Measurements from ENCODE around the gene ODF4.
"Not testable (repeated sequence)": the region's sequence is repeated elsewhere in the genome, so short reads cannot be mapped to it uniquely, and the experiment has no call there.

Gene ODF4

GRCh38 chr17:8371786-8372185 lies 32.1 kb downstream of the ODF4 start:
- no peak for DNase-seq

- DNase-seq, result no peak
Measured at GRCh38 chr17:8372422-8372821, 32.8 kb downstream of the ODF4 start.

GRCh38 chr17:8373856-8374255 lies 34.2 kb downstream of the ODF4 start:
- not testable (repeated sequence) for DNase-seq

DNA sequence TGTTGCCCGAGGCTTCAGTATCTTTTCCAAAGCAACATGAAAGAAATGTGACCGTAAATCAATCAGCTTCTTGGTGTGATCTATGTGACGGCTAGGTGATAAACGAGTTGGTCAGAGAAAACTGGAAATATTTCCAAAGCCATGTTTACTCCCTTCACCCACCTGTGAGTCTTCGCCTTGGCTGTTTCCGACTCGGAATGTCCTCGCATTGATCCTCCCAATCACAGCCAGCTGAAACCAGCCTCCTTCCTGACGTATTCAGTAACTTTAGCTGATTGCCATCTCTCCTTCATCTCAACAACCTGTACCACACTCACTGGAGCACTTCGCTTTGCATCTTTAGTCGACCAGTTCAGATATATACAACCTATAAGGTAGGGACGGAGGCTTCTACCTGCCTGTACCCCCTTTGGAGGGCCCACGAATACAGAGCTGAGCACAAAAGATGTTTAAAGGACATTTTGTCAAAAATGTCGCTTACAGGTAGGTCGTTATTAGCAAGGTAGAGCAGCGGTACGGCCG lies 36.2 kb downstream of the ODF4 start:
- DNase-seq, result no peak

DNA sequence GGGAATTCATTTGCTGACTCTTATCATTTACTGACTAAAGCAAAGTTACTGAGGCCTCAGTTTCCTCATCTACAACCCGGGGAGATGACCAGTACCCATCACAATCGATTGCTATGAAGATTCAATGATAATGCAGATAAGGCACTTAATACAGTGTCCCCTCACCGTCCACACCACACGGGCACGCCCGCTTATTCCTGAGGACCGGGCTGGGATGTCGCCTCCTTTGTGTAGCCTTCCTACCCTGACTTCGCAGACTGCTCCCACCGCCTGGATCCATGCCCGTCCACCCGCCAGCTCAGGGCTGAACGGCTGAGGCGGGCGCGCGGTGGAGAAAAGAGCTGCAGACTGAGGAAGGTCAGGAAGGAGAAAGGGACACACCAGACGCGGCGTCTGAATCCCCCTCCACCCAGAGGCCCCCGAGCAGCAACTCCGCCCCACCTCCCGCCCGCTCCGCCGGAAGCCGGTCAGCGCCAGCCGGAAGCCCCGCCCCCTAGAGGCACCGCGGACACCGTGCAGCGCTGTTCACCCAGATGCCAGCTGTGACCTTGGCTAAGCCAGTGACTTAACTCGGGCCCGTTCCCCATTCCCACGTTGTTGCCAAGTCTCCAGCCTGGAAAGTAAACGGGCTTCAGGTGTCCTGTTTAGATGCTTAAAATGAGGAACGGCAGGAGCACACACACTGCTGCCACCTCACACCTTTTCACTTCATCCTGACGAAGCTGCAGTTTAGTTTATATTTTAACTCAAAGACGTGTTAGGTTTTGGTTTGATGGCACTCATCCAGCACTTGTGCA lies 36.8 kb downstream of the ODF4 start, which contains the start of gene KRABD2:
TSS of gene KRABD2 (minus strand) at position 434 of the 797 bp plus-strand sequence.
- DNase-seq, result peak; percentile 75 to 88 (median 84)

DNA sequence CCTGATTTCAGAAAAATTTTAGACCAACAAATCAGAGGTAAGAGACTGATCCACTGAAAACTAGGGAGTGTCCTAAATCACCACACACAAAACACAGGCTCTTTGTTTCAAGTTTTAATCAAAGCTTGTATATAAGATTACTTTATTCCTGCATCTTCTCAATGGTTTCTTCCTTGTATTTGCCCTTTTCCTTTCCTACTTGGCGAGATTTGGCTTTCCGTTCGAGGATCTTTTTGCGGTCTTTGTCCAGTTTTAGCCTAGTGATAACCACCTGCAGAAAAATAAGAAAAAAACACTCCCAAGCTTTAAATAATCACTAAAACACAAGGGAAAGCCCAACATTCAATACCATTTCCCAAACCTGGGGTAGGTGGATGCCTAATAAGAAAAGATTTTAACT lies 37.8 kb downstream of the ODF4 start:
- DNase-seq, result no peak

- DNase-seq, result not testable (repeated sequence)
Measured at GRCh38 chr17:8378117-8378516, 38.5 kb downstream of the ODF4 start.

DNA sequence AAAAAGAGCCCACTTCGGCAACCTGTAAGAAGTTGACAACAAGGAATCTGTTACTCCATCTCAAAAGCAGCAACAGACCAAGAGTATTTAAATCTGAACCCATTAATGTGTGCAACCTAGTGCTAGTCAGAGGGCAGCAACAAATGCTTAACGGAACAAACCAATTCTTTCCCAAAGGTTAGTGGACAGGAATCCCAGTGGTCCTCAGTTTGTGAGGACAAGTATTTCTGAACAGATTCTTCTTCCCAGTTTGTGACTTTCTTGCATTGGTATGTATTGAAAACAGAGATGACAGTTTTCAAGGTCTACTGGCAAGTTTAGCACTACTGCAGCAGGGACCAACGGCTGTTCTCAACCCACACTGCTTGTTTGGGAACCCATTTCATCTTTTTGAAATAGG lies 40.4 kb downstream of the ODF4 start:
- DNase-seq, result no peak

GRCh38 chr17:8382052-8382879 lies 42.6 kb downstream of the ODF4 start:
- no peak for DNase-seq

DNA sequence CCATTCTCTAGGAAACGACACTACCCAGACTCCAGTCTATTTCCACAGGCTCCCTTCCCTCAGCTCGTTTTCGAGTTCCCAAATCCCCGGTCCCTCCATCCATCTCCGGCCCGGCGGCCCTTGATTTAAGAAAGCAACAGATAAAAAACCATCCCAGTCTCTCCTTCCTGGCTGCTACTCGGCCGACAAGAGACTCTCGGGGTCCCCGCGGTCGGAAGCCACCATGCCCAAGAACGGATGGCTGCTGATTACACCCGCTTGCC lies 43.2 kb downstream of the ODF4 start:
- DNase-seq, result no peak

DNA sequence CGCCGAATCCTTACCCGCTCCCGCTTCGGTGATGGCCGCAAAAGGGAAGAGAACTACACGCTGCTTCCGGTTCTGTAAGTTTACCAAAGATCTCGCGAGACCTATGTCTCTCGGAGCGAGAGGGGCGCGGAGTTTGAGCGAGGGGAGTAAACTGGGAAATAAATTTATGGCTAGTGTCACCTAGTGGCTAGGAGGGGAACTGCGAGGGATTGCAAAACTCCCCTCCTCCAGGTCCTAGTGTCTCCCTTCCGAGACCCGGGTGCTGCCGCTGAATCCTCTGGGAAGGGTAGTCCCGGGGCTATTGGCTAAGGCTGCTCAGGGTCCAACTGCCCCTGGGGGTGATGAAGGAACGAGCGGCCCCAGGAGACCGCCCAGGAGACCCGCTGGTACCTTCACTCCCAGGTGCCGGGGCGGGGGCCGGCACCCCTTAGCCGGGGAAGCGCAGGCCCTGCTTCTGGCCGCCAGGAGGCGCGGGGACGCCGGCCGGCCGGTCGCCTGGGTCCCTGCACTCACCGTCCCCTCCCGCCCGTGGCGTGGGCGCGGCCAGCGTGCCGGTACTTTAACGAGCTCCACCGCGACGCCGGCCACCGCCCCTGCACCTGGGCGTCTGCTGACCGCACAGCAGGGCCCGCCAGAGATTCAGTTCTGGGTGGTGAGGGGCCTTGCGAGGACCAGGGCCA lies 43.6 kb downstream of the ODF4 start, which contains the start of gene RPL26:
TSS of gene RPL26 (minus strand) at position 51 of the 680 bp plus-strand sequence. CDS start 883 bp downstream, outside the sequence.
- peak; percentile 85 to 91 (median 88) for DNase-seq

DNA sequence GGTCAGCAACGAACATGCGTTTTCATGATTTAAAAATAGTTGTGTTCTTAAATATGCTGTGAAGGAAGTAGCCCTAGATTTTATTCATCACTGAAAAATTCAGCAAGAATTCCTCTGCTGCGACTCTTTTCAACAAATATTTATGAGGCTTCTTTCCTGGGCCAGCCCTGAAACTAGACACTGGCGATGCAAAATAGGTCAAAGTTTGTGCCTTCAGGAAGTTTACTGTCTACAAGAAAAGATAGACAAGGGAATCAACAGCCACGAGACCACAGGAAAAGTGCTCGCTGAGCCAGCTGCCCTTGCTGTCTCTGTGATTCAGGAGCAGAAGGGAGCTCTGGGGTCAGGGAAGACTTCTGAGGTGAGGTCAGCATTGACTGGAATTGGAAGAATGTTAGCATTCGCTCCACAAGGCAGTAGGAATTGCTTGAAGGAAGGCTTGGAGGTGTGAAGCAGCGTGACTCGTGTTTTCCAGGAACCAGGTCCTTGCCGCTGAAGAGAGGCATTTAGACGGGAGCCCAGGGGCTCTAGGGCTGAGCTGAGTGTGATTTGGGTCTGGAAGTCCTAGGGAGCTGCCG lies 45.2 kb downstream of the ODF4 start:
- DNase-seq, result no peak

- DNase-seq, result no peak
Measured at GRCh38 chr17:8386841-8387240, 47.2 kb downstream of the ODF4 start.

DNA sequence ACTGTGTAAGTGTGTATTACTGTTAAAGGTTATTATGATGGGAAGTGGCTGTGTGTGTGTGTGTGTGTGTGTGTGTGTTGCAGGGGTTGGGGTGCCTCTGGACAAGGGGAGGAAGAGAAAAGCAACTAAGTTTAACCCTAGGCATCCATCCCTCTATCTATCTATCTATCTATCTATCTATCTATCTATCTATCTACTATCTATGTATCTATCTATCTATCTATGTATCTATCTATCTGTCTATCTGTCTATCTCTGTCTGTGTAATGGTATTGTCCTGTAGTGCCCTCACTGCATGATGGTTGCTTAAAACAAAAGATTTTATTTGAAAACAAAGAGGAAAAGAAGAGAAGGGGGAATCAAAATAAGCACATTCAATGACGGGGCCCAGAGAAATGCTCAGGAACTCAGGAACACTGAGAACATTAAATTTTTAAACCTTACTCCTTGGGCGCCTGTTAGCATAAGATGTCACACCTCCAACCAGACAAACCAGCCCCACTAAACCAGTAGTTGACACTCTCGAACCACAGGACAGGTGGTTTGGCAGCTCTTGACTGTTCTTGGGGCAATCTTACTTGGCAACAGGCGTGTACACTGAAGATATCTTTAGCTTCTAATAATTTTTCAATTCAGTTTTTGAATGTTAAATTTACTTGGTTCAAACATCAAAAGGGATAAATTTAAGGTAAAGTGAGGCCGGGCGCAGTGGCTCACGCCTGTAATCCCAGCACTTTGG lies 48.4 kb downstream of the ODF4 start:
- DNase-seq, result no peak

DNA sequence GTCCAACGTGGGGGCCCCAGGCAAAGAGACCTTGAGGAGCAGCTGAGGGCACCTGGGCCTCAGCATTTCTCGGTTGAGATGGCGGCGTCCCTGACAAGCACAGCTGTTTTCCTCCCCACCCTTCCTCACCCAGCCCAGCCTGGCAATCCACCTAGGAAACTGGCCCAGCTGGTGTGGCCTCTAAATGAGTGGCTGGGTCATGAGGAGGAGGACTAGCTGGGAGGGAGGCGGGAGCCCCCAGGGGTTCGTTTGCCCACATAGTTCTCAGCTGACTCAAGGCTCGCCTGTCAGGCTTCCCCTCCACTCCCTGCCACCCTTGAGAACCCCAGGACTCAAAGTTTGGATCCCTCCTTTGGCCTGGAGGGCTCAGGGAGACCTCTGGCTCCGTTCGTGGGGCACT lies 52.1 kb downstream of the ODF4 start:
- DNase-seq, result no peak

DNA sequence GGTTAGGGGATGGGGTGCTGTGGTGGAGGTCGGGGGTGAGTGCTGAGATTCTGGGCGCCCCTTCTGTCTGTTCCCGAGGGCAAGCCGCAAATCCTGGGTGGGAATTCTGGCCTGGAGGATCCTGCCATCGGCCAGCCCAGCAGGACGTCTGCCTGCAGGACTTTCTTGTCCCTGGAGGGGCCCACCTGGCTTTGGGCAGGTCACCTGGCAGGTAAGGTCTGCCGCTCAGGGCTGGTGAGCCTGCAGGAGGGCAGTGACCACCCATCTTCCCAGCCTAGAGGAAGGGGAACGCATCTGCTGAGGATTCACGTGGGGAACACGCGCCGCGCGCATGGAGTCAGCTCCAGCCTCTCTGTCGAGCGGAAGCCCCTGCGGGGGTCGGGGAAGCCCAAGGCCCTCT lies 52.6 kb downstream of the ODF4 start:
- DNase-seq, result no peak

GRCh38 chr17:8392674-8393469 lies 53.2 kb downstream of the ODF4 start:
- no peak for DNase-seq

DNA sequence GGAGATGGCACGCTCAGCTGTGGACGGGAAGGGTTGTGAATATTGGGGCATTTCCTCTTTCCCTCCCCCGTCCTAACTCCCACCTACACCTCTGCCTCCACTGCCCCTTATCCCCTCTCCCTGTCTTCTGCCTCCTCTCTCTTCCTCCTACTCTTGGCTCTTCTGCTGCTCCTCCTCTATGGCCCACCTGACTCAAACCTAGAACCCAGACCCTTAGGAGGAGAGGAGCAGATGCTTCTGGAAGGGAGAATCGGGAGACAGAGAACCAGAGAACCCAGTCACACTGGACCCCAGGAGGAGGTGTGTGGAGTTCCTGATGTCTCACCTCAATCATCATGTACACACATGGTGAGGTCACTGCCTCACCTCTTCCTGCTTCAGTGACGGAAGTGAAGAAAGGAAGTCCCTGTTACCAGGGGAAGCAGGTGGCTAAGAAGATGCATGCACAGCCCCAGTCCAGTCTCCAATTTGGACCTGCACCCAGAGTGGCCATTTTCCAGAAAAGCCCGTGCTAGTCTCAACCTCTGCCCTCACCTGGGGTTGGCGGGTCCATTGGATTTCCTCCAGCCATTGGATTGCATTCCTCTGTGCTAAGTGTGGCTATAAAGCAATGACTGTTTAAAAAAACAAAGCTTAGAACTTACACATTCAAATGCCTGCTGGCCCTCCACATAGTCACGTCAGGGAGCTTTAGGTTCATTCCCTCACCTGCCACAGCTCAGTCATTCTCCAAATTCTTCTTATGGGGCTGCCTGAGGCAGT lies 54.0 kb downstream of the ODF4 start:
- DNase-seq, result peak in 2 of 4 experiments; percentile 14 to 15

DNA sequence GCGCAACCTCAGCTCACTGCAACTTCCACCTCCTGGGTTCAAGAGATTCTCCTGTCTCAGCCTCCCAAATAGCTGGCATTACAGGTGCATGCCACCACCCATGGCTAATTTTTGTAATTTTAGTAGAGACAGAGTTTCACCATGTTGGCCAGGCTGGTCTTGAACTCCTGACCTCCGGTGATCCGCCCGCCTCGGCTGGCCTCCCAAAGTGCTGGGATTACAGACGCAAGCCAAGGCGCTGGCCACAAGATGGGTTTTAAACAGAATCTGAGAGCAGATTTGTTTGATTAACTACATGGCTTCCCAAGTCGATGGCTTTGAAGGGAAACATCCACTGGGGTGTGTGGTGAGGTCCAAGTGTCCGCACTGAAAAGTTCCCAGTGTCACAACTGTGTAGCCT lies 54.9 kb downstream of the ODF4 start:
- not testable (repeated sequence) for DNase-seq
